Neutrophil (primary cell): ENCODE results near the gene SRRM3.

Experiments
- H3K27ac ChIP-seq: fragments of 200-600 bp; sonication (generic); 2 replicates; pipeline ENCODE4 v1.5.1; 2016; ENCODE audit warnings: mild to moderate bottlenecking, moderate library complexity
- H3K27me3 ChIP-seq: fragments of 200-600 bp; sonication (generic); 2 replicates; pipeline ENCODE4 v1.6.0; 2016; ENCODE audit warnings: mild to moderate bottlenecking
- H3K36me3 ChIP-seq: fragments of 200-600 bp; sonication (generic); 2 replicates; pipeline ENCODE4 v1.5.1; 2017
- H3K4me1 ChIP-seq, 2 experiments: fragments of 200-600 bp in 1 of 2; sonication (generic) in 1 of 2; 1 replicate in 1 of 2; 2 replicates in 1 of 2; pipeline versions ENCODE4 v1.5.1 to v1.6.1; 2013 to 2016; ENCODE audit warnings: low read depth in 1 of 2, low read length in 1 of 2, mild to moderate bottlenecking in 1 of 2, moderate library complexity in 1 of 2; ENCODE audit not compliant: control insufficient read depth in 1 of 2, insufficient read depth in 1 of 2
- H3K4me3 ChIP-seq, 2 experiments: fragments of 200-600 bp in 1 of 2; sonication (generic) in 1 of 2; 1 replicate in 1 of 2; 2 replicates in 1 of 2; pipeline ENCODE4 v1.5.1; 2013 to 2016; ENCODE audit warnings: low read depth in 1 of 2, low read length in 1 of 2, mild to moderate bottlenecking in 1 of 2, moderate library complexity in 1 of 2
- H3K9me3 ChIP-seq: fragments of 200-600 bp; sonication (generic); 2 replicates; pipeline ENCODE4 v1.5.1; 2016
- CTCF ChIP-seq: fragments of 200-600 bp; sonication (generic); IDR thresholded peaks from 2 replicates; pipeline ENCODE4 v1.5.1; 2016; ENCODE audit warnings: antibody characterized with exemption

The SRRM3 gene

GRCh38 chr7:76260171-76260703 lies 58.5 kb downstream of the SRRM3 start:
- Histone ChIP-seq H3K27me3 (peaks cover 83% of the 10 kb centered on the region), H3K36me3 (no peaks in the 10 kb centered on the region), H3K27ac (no peak overlapping the region), H3K4me1 (no peaks in the 10 kb centered on the region), H3K9me3 (no peaks in the 10 kb centered on the region), H3K4me3 (peak overlapping the region in 1 of 2 experiments; percentile 7)
- TF ChIP-seq CTCF: no peak

- Histone ChIP-seq H3K27me3 (peaks cover 74% of the 10 kb centered on the region), H3K9me3 (no peaks in the 10 kb centered on the region), H3K4me3 (no peak overlapping the region), H3K4me1 (no peaks in the 10 kb centered on the region), H3K36me3 (no peaks in the 10 kb centered on the region), H3K27ac (no peak overlapping the region)
- no peak for TF ChIP-seq CTCF
Measured at GRCh38 chr7:76261329-76261728, 59.6 kb downstream of the SRRM3 start.

- H3K4me1 ChIP-seq: peaks cover 0 to 3% of the 10 kb centered on the region in 2 experiments
- no peaks in the 10 kb centered on the region for H3K9me3 ChIP-seq
- H3K27me3 ChIP-seq: peaks cover 73% of the 10 kb centered on the region
- H3K36me3 ChIP-seq: no peaks in the 10 kb centered on the region
- H3K4me3 ChIP-seq: no peak overlapping the region
- TF ChIP-seq CTCF: no peak
- no peak overlapping the region for H3K27ac ChIP-seq
Measured at GRCh38 chr7:76261931-76262330, 60.2 kb downstream of the SRRM3 start.

GRCh38 chr7:76262683-76263402 lies 61.1 kb downstream of the SRRM3 start:
- no peak for TF ChIP-seq CTCF
- Histone ChIP-seq H3K4me1 (peaks cover 0 to 9% of the 10 kb centered on the region in 2 experiments), H3K36me3 (no peaks in the 10 kb centered on the region), H3K4me3 (no peak overlapping the region), H3K27me3 (peaks cover 75% of the 10 kb centered on the region), H3K9me3 (no peaks in the 10 kb centered on the region), H3K27ac (no peak overlapping the region)

- peaks cover 75% of the 10 kb centered on the region for H3K27me3 ChIP-seq
- H3K36me3 ChIP-seq: no peaks in the 10 kb centered on the region
- no peak overlapping the region for H3K4me3 ChIP-seq
- no peaks in the 10 kb centered on the region for H3K9me3 ChIP-seq
- TF ChIP-seq CTCF: no peak
- no peak overlapping the region for H3K27ac ChIP-seq
- H3K4me1 ChIP-seq: peaks cover 0 to 9% of the 10 kb centered on the region in 2 experiments
Measured at GRCh38 chr7:76265299-76265698, 63.6 kb downstream of the SRRM3 start.
